Activated naive CD4-positive, alpha-beta T cell treated with anti-CD3 and anti-CD28 coated beads, Interleukin-2, amount 50 U/mL, for 24 hours (primary cell): ENCODE data around the gene ARL2.
"Not testable (repeated sequence)": the region's sequence is repeated elsewhere in the genome, so short reads cannot be mapped to it uniquely, and the experiment has no call there.

ENCODE experiments used
- H3K27ac Mint-ChIP-seq: one replicate; pipeline ENCODE4 v1.8.0; 2021; ENCODE audit warnings: mild to moderate bottlenecking, mixed read lengths
- H3K27me3 Mint-ChIP-seq: one replicate; pipeline ENCODE4 v1.8.0; 2021; ENCODE audit warnings: mixed read lengths
- H3K36me3 Mint-ChIP-seq: one replicate; pipeline ENCODE4 v1.8.0; 2021; ENCODE audit warnings: mixed read lengths
- H3K4me1 Mint-ChIP-seq: one replicate; pipeline ENCODE4 v1.8.0; 2021; ENCODE audit warnings: mixed read lengths
- H3K4me3 Mint-ChIP-seq: one replicate; pipeline ENCODE4 v1.8.0; 2021; ENCODE audit warnings: mild to moderate bottlenecking, mixed read lengths
- H3K9me3 Mint-ChIP-seq: one replicate; pipeline ENCODE4 v1.8.0; 2021; ENCODE audit warnings: mixed read lengths

The ARL2 gene

DNA sequence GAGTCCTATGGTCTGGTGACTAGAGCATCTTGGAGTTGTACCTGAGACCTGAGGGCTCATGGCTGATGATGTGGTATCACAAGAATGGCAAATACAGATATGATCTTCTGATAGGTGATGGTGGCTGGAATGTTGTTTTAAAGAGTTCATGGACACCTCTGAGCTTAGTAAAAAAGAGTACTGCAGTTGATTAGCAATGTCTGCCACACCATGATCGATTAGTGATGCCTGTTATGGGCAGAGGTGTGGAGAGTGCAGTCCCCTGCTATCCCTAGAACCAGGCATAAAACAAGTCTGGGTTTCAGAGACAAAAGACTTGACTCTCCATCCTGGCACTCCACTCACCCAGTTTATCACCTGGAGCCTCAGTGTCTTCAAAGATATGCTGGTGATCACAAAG is 15.8 kb upstream of the ARL2 start:
- H3K27ac Mint-ChIP-seq: peak overlapping the region; percentile 15
- H3K4me3 Mint-ChIP-seq: no peak overlapping the region
- no peaks in the 10 kb centered on the region for H3K9me3 Mint-ChIP-seq
- H3K27me3 Mint-ChIP-seq: peaks cover 2% of the 10 kb centered on the region
- peaks cover 9% of the 10 kb centered on the region for H3K4me1 Mint-ChIP-seq
- no peaks in the 10 kb centered on the region for H3K36me3 Mint-ChIP-seq

DNA sequence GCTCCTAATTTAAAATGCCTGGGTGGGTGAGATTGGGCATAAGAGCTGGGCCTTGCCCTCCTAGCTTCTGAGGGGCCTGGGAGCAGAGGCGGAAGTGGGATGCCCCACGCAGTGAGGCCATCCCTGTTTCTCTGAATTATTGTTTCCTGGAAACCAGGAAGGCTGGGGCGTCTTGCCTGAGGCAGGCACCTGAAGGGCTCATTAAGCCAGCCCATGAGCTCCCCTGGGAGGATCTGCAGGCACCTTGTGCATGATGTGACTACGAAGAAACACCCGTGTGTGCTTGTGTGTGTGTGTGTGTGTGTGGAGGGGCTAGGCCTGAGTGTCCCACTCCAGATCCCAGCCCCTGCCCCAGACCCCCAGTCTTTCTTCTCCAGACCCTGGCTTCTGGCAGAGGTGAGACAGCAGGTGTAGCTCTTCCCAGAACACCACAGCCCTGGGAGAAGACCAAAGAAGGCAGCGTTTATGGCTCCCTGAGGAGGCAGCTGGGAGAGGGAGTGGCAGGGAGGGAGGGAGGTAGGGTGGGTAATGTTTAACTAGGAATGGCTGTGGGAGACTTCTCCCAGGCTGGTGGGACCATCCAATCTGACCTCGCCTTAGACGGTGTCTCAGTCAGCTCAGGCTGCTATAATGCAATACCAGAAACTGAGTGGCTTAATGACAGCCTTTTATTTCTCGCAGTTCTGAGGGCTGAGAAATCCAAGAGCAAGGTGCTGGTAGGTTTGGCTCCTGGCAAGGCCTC is 15.1 kb upstream of the ARL2 start:
- H3K9me3 Mint-ChIP-seq: no peaks in the 10 kb centered on the region
- peaks cover 2% of the 10 kb centered on the region for H3K27me3 Mint-ChIP-seq
- no peak overlapping the region for H3K27ac Mint-ChIP-seq
- no peaks in the 10 kb centered on the region for H3K36me3 Mint-ChIP-seq
- H3K4me3 Mint-ChIP-seq: no peak overlapping the region
- H3K4me1 Mint-ChIP-seq: peaks cover 9% of the 10 kb centered on the region

DNA sequence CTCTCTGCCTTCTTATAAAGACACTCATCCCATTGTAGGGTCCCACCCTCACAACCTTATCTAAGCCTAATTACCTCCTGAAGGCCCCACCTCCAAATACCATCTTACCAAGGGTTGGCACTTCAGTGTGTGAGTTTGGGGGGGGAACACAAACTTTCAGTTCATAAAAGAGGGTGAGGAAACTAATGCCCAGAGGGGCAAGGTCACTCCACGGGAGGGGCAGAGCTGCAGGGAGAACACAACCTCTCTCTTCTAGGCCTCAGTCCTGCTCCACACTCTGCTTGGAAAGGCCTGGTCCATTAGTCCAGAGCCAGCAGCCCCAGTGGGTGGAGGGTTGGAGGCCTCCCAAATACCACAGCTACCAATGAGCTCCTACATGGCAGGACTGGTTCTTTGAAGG is 14.5 kb upstream of the ARL2 start:
- no peaks in the 10 kb centered on the region for H3K9me3 Mint-ChIP-seq

DNA sequence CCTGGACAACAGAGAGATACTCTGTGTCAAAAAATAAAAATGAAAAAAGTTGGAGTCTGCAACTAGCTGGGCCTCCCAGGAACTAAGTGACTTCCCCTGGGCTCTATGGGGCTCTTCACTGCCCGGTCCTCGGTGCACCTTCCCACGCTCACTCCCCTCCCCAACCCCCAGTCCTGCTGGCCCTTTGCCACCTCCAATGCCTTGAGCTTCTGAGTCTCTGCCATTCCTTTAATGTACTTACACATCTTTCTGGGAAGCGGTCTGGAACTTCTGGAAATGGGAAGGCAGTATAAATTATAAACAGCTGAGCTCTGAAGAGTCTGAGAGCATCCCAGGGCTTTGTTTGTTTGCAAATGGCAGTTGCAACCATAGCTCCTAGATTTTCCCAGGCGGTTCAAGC is 11.3 kb upstream of the ARL2 start:
- Mint-ChIP-seq H3K4me1 (peaks cover 6% of the 10 kb centered on the region), H3K4me3 (no peak overlapping the region), H3K27ac (no peak overlapping the region), H3K9me3 (no peaks in the 10 kb centered on the region), H3K36me3 (no peaks in the 10 kb centered on the region), H3K27me3 (no peaks in the 10 kb centered on the region)

More for the DNA sequence above, 14.5 kb upstream of the ARL2 start:
- H3K27me3 Mint-ChIP-seq: no peaks in the 10 kb centered on the region
- H3K4me3 Mint-ChIP-seq: no peak overlapping the region
- no peak overlapping the region for H3K27ac Mint-ChIP-seq
- H3K4me1 Mint-ChIP-seq: peaks cover 9% of the 10 kb centered on the region
- no peaks in the 10 kb centered on the region for H3K36me3 Mint-ChIP-seq

DNA sequence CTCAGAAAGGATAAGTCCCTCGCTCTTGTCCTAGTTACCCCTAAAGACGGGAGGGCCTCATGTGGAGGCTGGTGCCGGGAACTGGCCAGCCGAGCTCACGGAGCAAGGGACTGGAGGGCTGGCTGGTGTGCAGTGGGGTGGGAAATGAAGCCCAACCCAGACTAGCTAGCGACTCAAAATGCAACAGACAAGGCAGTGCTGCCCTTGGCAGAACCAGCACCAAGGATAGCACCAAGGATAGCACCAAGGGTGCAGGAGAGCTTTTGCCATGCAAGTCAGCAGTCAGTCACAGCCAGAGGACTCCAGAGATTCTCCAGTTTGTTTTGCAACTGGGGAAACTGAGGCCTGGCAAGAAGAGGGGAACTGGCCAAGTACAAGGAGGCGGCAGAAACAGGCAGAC is 10.7 kb upstream of the ARL2 start:
- no peaks in the 10 kb centered on the region for H3K27me3 Mint-ChIP-seq
- H3K36me3 Mint-ChIP-seq: no peaks in the 10 kb centered on the region
- H3K27ac Mint-ChIP-seq: no peak overlapping the region

DNA sequence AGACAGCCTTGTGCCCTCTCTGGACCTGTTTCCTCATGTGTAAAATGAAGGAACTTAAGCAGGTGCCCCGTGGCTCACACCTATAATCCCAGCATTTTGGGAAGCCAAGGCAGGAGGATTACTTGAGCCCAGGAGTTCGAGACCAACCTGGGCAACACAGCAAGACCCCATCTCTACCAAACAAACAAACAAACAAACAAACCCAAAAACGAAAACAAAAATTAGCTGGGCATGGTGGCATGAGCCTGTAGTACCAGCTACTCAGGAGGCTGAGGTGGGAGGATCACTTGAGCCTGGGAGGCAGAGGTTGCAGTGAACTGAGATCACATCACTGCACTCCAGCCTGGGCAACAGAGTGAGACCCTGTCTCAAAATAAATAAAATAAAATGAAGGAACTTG is 10.0 kb upstream of the ARL2 start:
- H3K4me1 Mint-ChIP-seq, H3K27ac Mint-ChIP-seq: not testable (repeated sequence)

More for the DNA sequence above, 10.7 kb upstream of the ARL2 start:
- Mint-ChIP-seq H3K4me3 (no peak overlapping the region), H3K9me3 (no peaks in the 10 kb centered on the region), H3K4me1 (peaks cover 4% of the 10 kb centered on the region)

DNA sequence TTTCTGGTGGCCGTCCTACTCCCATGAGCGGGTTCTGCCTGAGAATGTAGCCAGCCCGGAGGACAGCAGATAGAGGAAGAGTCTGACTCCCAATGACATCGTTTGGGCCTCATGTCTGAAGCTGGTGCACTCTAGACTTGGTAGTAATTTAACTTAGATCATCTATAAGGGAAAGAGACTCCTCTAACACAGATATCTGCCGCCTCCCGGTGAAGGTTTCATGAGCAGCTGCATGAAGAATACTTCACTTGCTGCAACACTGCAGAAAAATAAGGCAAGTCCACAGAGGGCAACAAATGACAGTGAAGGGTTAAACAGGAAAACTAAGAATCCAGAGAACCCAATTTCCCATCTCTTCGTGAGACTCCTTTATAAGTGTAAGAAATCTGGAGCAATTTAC is 5.9 kb upstream of the ARL2 start:
- H3K27me3 Mint-ChIP-seq: no peaks in the 10 kb centered on the region
- no peak overlapping the region for H3K4me3 Mint-ChIP-seq

More for the DNA sequence above, 10.0 kb upstream of the ARL2 start:
- not testable (repeated sequence) for H3K4me3 Mint-ChIP-seq, H3K36me3 Mint-ChIP-seq, H3K9me3 Mint-ChIP-seq, H3K27me3 Mint-ChIP-seq

DNA sequence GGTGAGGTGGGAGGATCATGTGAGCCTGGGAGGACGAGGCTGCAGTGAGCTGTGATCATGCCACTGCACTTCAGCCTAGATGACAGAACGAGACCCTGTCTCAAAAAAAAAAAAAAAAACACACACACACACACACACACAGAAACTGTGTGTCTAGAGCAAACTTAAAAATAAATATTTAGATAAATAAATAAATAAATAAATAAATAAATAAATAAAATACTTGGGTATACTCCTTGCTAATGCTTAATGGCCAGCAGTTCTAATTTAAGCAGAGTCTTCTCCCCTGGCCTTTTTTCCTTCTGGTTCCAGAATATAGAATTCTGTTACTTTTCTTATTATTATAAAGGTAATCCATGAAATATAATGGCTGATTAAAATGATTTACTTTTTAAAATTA is 5.1 kb upstream of the ARL2 start:
- no peaks in the 10 kb centered on the region for H3K36me3 Mint-ChIP-seq
- H3K4me3 Mint-ChIP-seq: no peak overlapping the region
- H3K4me1 Mint-ChIP-seq: peaks cover 8% of the 10 kb centered on the region
- H3K27me3 Mint-ChIP-seq: no peaks in the 10 kb centered on the region
- H3K9me3 Mint-ChIP-seq: no peaks in the 10 kb centered on the region
- H3K27ac Mint-ChIP-seq: no peak overlapping the region

More for the DNA sequence above, 5.9 kb upstream of the ARL2 start:
- Mint-ChIP-seq H3K9me3 (no peaks in the 10 kb centered on the region), H3K36me3 (no peaks in the 10 kb centered on the region), H3K27ac (no peak overlapping the region), H3K4me1 (peaks cover 2% of the 10 kb centered on the region)

DNA sequence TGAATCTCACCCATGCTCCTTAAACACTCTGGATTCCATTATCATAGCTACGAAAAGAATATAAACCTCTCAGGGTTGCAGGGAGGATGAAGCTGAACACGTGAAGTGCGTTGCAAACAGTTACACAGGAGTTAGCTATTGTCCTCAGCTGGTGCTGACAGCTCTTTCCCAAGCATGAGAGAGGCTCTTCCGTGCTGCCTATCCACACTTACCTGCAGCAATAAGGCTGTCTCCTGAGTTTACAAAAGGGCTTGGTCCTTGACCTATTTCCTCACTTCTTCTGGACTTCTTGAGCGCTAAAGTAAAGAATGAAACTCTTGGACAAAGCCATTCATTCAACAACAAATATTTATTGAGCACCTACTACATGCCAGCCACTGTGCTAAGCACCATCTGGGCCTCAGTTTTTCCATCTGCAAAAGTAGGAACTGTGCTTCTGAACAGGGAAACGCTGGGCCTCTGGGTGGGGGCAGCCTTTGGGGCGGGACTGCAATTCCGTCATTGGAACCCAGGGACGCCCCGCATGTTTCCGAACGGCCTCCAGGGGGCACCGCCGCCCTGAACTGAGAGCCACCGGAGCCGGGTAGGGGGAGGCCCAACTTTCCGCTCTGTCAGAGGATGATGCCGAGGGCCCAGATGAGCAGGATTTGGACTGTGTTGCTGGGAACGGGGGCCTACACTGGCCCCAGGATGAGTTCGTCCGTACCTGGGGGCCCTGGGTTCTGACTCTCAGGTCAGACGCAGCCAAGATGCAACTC is 651 bp upstream of the ARL2 start:
- H3K4me1 Mint-ChIP-seq: peaks cover 28% of the 10 kb centered on the region
- H3K27ac Mint-ChIP-seq: peak overlapping the region; percentile 95
- peak overlapping the region; percentile 89 for H3K4me3 Mint-ChIP-seq
- H3K27me3 Mint-ChIP-seq: no peaks in the 10 kb centered on the region
- H3K9me3 Mint-ChIP-seq: no peaks in the 10 kb centered on the region
- H3K36me3 Mint-ChIP-seq: peaks cover 7% of the 10 kb centered on the region

DNA sequence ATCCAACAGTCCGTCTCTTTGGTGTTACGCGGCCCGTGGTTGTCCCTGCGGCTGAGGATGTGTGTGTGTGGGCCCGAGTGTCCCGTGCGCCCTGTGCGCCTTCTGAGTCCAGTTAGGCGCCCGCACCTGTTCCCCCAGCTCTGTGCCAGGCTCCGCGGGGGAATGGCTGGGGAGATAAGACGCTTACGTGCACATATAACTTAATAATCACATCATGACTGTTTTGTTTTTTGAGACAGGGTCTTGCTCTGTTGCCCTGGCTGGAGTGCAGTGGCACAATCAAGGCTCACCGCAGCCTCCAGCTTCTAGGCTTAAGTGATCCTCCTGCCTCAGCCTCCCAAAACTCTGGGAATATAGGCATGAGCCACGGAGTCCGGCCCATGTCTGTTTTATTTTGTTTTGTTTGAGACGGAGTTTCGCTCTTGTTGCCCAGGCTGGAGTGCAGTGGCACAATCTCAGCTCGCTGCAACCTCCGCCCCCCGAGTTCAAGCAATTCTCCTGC is 817 bp downstream of the ARL2 start:
- H3K36me3 Mint-ChIP-seq: peaks cover 7% of the 10 kb centered on the region
- H3K4me3 Mint-ChIP-seq: peak overlapping the region; percentile 91
- peaks cover 28% of the 10 kb centered on the region for H3K4me1 Mint-ChIP-seq
- peak overlapping the region; percentile 95 for H3K27ac Mint-ChIP-seq
- H3K27me3 Mint-ChIP-seq: no peaks in the 10 kb centered on the region
- no peaks in the 10 kb centered on the region for H3K9me3 Mint-ChIP-seq

DNA sequence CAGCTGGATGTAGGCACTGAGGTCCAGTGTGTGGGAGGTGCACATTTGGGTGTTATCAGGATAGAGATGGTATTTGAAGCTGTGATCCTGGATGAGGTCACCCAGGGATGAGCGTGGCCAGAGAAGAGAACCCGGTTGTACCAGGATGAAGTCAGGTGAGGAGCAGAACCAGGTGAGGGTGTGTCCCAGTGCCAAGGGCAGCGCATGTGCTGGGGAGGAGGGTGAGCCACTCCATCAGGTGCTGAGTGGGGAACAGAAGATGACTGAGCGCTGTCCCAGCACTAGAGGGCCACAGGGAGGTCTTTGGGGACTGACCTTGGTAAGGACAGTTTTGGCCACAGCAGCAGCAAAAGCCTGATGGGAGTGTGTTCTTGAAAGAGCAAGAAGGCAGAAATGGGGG is 2.7 kb downstream of the ARL2 start:
- H3K36me3 Mint-ChIP-seq: peaks cover 7% of the 10 kb centered on the region
- H3K27ac Mint-ChIP-seq: peak overlapping the region; percentile 33
- H3K9me3 Mint-ChIP-seq: no peaks in the 10 kb centered on the region
- peaks cover 28% of the 10 kb centered on the region for H3K4me1 Mint-ChIP-seq
- no peaks in the 10 kb centered on the region for H3K27me3 Mint-ChIP-seq
- H3K4me3 Mint-ChIP-seq: no peak overlapping the region

DNA sequence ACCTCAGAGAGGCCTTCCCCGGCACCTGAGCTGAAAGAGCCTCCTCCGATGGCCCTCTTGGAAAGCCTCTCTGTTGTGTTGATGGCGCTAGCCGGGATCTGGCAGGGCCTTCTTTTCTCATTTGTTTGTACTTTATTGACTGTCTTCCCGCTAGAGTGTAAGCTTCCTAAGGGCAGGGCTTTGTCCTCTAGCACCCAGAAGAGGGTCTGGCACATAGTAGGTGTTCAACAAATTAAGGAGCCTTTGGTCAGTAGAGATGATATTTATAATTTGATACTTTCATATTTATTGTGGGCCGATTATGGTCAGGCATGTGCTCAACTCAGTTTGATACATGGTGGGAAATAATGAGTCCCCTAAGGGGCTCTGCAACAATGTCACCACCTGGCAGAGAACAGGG is 4.0 kb downstream of the ARL2 start:
- no peak overlapping the region for H3K27ac Mint-ChIP-seq
- H3K36me3 Mint-ChIP-seq: peaks cover 7% of the 10 kb centered on the region
- no peaks in the 10 kb centered on the region for H3K27me3 Mint-ChIP-seq
- H3K9me3 Mint-ChIP-seq: no peaks in the 10 kb centered on the region
- no peak overlapping the region for H3K4me3 Mint-ChIP-seq
- peaks cover 27% of the 10 kb centered on the region for H3K4me1 Mint-ChIP-seq

DNA sequence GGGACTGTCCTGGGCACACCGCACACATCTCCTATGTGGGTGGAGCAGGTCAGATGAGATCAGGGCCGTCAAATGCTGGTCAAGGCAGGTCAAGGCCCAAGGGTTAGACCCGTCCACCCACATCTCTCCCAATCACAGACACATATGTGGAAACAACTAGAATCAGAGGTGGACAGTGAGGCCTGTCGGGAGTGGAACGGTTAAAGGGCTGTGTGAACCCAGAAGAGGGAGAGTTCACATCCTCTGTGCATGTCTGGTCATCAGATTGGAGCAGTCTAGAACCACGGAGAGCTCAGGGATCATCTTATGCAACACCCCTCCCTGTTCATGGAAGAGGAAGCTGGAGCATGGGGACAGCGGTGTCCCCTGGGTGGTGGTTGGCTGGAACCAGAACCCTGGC is 5.9 kb downstream of the ARL2 start:
- H3K27me3 Mint-ChIP-seq: no peaks in the 10 kb centered on the region
- no peak overlapping the region for H3K27ac Mint-ChIP-seq
- no peaks in the 10 kb centered on the region for H3K9me3 Mint-ChIP-seq
- H3K36me3 Mint-ChIP-seq: peaks cover 7% of the 10 kb centered on the region
- no peak overlapping the region for H3K4me3 Mint-ChIP-seq
- peaks cover 20% of the 10 kb centered on the region for H3K4me1 Mint-ChIP-seq

DNA sequence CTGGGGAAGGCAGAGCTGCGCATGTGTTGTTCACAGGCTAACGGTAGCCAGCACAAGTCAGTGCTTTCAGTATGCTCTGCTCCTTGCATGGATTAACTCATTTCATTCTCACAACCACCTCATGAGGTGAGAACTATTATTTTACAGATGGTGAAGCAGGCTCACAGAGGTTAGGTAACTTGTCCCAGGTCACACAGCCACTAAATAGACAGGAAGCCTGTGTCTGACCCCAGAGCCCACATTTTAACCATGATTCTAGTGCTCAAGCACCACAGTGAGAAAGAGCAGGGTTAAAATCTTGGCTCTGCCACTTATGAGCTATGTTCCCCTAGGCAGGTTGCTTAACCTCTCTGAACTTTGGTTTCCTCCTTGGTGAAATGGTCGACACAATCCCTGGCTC is 7.0 kb downstream of the ARL2 start:
- H3K4me1 Mint-ChIP-seq: peaks cover 11% of the 10 kb centered on the region
- peaks cover 7% of the 10 kb centered on the region for H3K36me3 Mint-ChIP-seq
- no peak overlapping the region for H3K27ac Mint-ChIP-seq
- no peaks in the 10 kb centered on the region for H3K27me3 Mint-ChIP-seq
- no peaks in the 10 kb centered on the region for H3K9me3 Mint-ChIP-seq
- no peak overlapping the region for H3K4me3 Mint-ChIP-seq

DNA sequence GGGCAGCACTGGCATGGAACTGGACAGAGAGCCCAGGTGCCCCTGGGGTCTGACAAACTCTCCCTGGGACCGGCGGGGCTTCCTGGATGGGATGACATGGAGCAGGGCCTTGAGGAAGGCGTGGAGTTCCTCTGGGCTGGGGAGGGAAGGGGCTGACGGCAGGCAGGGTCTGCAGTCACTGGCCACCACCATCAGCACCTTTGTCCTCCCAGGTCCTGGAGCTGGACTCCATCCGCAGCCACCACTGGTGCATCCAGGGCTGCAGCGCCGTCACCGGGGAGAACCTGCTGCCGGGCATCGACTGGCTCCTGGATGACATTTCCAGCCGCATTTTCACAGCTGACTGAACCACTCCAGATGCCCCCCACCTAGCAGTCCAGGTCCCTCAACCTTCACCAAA is 7.5 kb downstream of the ARL2 start:
- no peak overlapping the region for H3K4me3 Mint-ChIP-seq

DNA sequence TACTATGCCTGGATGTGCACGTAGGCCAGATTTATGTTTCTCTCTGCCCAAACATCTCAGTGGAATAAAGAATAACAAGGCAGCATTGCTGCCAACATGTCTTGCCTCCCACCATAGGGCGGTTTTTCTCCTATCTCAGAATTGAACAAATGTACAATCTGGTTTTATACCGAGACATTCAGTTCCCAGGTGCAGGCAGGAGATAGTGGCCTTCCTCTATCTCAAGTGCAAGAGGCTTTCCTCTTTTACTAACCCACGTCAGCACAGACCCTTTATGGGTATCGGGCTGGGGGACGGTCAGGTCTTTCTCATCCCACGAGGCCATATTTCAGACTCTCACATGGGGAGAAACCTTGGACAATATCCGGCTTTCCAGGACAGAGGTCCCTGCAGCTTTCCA is 9.5 kb downstream of the ARL2 start:
- H3K27ac Mint-ChIP-seq, H3K9me3 Mint-ChIP-seq, H3K27me3 Mint-ChIP-seq, H3K36me3 Mint-ChIP-seq, H3K4me3 Mint-ChIP-seq: not testable (repeated sequence)
- peaks cover 14% of the 10 kb centered on the region for H3K4me1 Mint-ChIP-seq

More for the DNA sequence above, 7.5 kb downstream of the ARL2 start:
- peaks cover 6% of the 10 kb centered on the region for H3K4me1 Mint-ChIP-seq
- H3K27ac Mint-ChIP-seq: no peak overlapping the region
- peaks cover 5% of the 10 kb centered on the region for H3K36me3 Mint-ChIP-seq
- H3K27me3 Mint-ChIP-seq: no peaks in the 10 kb centered on the region
- no peaks in the 10 kb centered on the region for H3K9me3 Mint-ChIP-seq
